A549 (cell line): ENCODE results near the gene PELI1. TPM values are rescaled to one million over a fixed set of nuclear protein-coding genes. Genes with fewer than 3 reads are reported as not detected.

Source experiments
- ATAC-seq, 2 experiments: fragments of 200-7000 bp in 1 of 2; fragments of >200 bp in 1 of 2; cut with Nextera tagmentation in 1 of 2; cut with Tn5 transposase in 1 of 2; 3 replicates each; pipeline versions ENCODE4 v1.8.0 to v1.9.1; 2018 to 2020; ENCODE audit warnings: mild to moderate bottlenecking in 1 of 2, moderate library complexity in 1 of 2
- CTCF ChIA-PET: fragments of 300-600 bp; sonication (Branson Sonifier 250); formaldehyde crosslinking; extraction: SDS; loops from one replicate; lab custom pipeline; 2021; ENCODE audit warnings: antibody characterized with exemption, inconsistent platforms; lab: Yijun Ruan, JAX
- POLR2A ChIA-PET: fragments of 350-600 bp; formaldehyde crosslinking; extraction: SDS; loops from one replicate; lab custom pipeline; 2021; ENCODE audit warnings: antibody characterized with exemption, inconsistent platforms; lab: Yijun Ruan, JAX
- DNase-seq, 2 experiments: peaks; one replicate each; pipeline versions ENCODE4 v3.0.0 to v3.0.0-alpha.2; 2011 to 2016; ENCODE audit warnings: low read depth in 1 of 2, low spot score in 1 of 2
- FAIRE-seq: peaks from 2 replicates; lab custom pipeline; 2011; peaks lifted over from hg19 to GRCh38; lab: Jason Lieb, UNC
- H3K27ac ChIP-seq, 2 experiments: fragments of >200 bp; sonication (Bioruptor Twin); formaldehyde crosslinking; 3 replicates each; pipeline ENCODE4 v1.5.1; 2016 to 2017
- H3K4me1 ChIP-seq: fragments of >200 bp; sonication (Bioruptor Twin); formaldehyde crosslinking; 3 replicates; pipeline ENCODE4 v1.6.1; 2016
- H3K4me2 ChIP-seq: fragments of >200 bp; sonication (Bioruptor Twin); formaldehyde crosslinking; 3 replicates; pipeline ENCODE4 v1.6.1; 2016
- H3K4me3 ChIP-seq: fragments of >200 bp; sonication (Bioruptor Twin); formaldehyde crosslinking; 3 replicates; pipeline ENCODE4 v1.5.1; 2016
- H3K9me3 ChIP-seq: fragments of >200 bp; sonication (Bioruptor Twin); formaldehyde crosslinking; 3 replicates; pipeline ENCODE4 v1.6.1; 2016
- BCL3 ChIP-seq: fragments of >200 bp; sonication (Bioruptor Twin); formaldehyde crosslinking; IDR thresholded peaks from 3 replicates; pipeline ENCODE4 v1.6.1; 2016
- CHD2 ChIP-seq: fragments of 150-350 bp; IDR thresholded peaks from 2 replicates; pipeline ENCODE4 v1.6.1; 2014; ENCODE audit warnings: low read length; ENCODE audit not compliant: partially characterized antibody
- CTCF ChIP-seq: fragments of >200 bp; sonication (Bioruptor Twin); formaldehyde crosslinking; IDR thresholded peaks from 3 replicates; pipeline ENCODE4 v1.5.1; 2016
- E2F6 ChIP-seq: IDR thresholded peaks from 2 replicates; pipeline ENCODE4 v1.6.1; 2012; ENCODE audit warnings: low read depth, borderline replicate concordance
- EHF ChIP-seq: fragments of 250-450 bp; sonication (Bioruptor Pico); IDR thresholded peaks from 2 replicates; pipeline ENCODE4 v1.5.0; 2020; ENCODE audit warnings: mild to moderate bottlenecking
- ESRRA ChIP-seq: fragments of 150-350 bp; IDR thresholded peaks from 2 replicates; pipeline ENCODE4 v1.6.1; 2014; ENCODE audit warnings: mild to moderate bottlenecking, low read length, borderline replicate concordance
- FOSB ChIP-seq: fragments of 250-450 bp; sonication (Bioruptor Pico); IDR thresholded peaks from 2 replicates; pipeline ENCODE4 v1.5.0; 2020; ENCODE audit warnings: mild to moderate bottlenecking, moderate library complexity
- FOSL2 ChIP-seq, 2 experiments: fragments of 450-650 bp in 1 of 2; fragments of >200 bp in 1 of 2; sonication (Bioruptor Twin) in 1 of 2; formaldehyde crosslinking; IDR thresholded peaks; 2 replicates each; pipeline versions ENCODE4 v1.5.0 to v1.6.1; 2016 to 2020; ENCODE audit warnings: mild to moderate bottlenecking in 1 of 2, moderate library complexity in 1 of 2
- GATA3 ChIP-seq: IDR thresholded peaks from 2 replicates; pipeline ENCODE4 v1.6.1; 2012; ENCODE audit warnings: borderline replicate concordance
- JUN ChIP-seq, 2 experiments: fragments of >200 bp; sonication (Bioruptor Twin); formaldehyde crosslinking; IDR thresholded peaks; 2 replicates in 1 of 2; 3 replicates in 1 of 2; pipeline ENCODE4 v1.6.1; 2016 to 2017
- JUNB ChIP-seq: fragments of >200 bp; sonication (Bioruptor Twin); formaldehyde crosslinking; IDR thresholded peaks from 2 replicates; pipeline ENCODE4 v1.6.1; 2016
- KDM5A ChIP-seq: fragments of 200-600 bp; sonication (generic); IDR thresholded peaks from 2 replicates; pipeline ENCODE4 v1.6.1; 2016; ENCODE audit warnings: antibody characterized with exemption, mild to moderate bottlenecking
- MAX ChIP-seq: IDR thresholded peaks from 2 replicates; pipeline ENCODE4 v1.6.1; 2012
- MYC ChIP-seq: IDR thresholded peaks from 2 replicates; pipeline ENCODE4 v1.6.1; 2012; ENCODE audit warnings: mild to moderate bottlenecking, inconsistent platforms, low read length, improper control_type of control experiment, borderline replicate concordance
- NFE2L2 ChIP-seq: fragments of 150-350 bp; conservative IDR thresholded peaks from 2 replicates; pipeline ENCODE4 v1.6.1; 2014; ENCODE audit warnings: low read length
- NR3C1 ChIP-seq: fragments of >200 bp; sonication (Bioruptor Twin); formaldehyde crosslinking; IDR thresholded peaks from 3 replicates; pipeline ENCODE4 v1.6.1; 2017
- PBX3 ChIP-seq: IDR thresholded peaks from 2 replicates; pipeline ENCODE4 v1.6.1; 2012
- POLR2AphosphoS2 ChIP-seq: conservative IDR thresholded peaks from 2 replicates; pipeline ENCODE4 v1.6.1; 2012; ENCODE audit warnings: low read length, improper control_type of control experiment, inconsistent platforms
- RAD21 ChIP-seq, 2 experiments: fragments of >200 bp in 1 of 2; sonication (Bioruptor Twin) in 1 of 2; formaldehyde crosslinking in 1 of 2; IDR thresholded peaks in 1 of 2; conservative IDR thresholded peaks in 1 of 2; 2 replicates in 1 of 2; 3 replicates in 1 of 2; pipeline ENCODE4 v1.6.1; 2012 to 2018; ENCODE audit warnings: inconsistent platforms in 1 of 2
- RNF2 ChIP-seq: fragments of 200-600 bp; sonication (generic); IDR thresholded peaks from 2 replicates; pipeline ENCODE4 v1.6.1; 2016; ENCODE audit warnings: low read depth, mild to moderate bottlenecking, antibody characterized with exemption, moderate library complexity, borderline replicate concordance
- SREBF2 ChIP-seq: fragments of 450-650 bp; IDR thresholded peaks from 2 replicates; pipeline ENCODE4 v1.6.1; 2014; ENCODE audit warnings: mild to moderate bottlenecking, moderate library complexity
- TFCP2L1 ChIP-seq: fragments of 250-450 bp; sonication (Bioruptor Pico); IDR thresholded peaks from 2 replicates; pipeline ENCODE4 v1.5.0; 2021; ENCODE audit warnings: mild to moderate bottlenecking
- TP53 ChIP-seq: fragments of 250-450 bp; sonication (Bioruptor Pico); IDR thresholded peaks from 2 replicates; pipeline ENCODE4 v1.5.0; 2021; ENCODE audit warnings: mild to moderate bottlenecking, moderate library complexity
- WGBS: methylation state at CpG from one replicate; pipeline ENCODE4 v1.1.6; 2017; ENCODE audit errors: missing lambda C conversion rate; 5-methylcytosine and 5-hydroxymethylcytosine counted together
- polyA plus RNA-seq, 4 experiments: library from polyadenylated mRNA; depleted of rRNA in 3 of 4; stranded (reverse); fragments of >200 nt; fragmentation: RNase III in 1 of 4; extraction: RNeasy Plus Mini Kit Qiagen cat#74134 plus additional on column Dnase treatment in 1 of 4; gene quantifications; 2 replicates in 3 of 4; 3 replicates in 1 of 4; pipeline ENCODE4 v1.2.3, GENCODE V29; 2011 to 2017

PELI1 gene
- polyA plus RNA-seq, 2 of the 4 experiments (the other 2 are of a cell fraction) = 2.1 to 5.1 TPM

- CTCF ChIA-PET = interaction anchor here (0.7 to 10.5 kb wide), 2 partner anchors 102 to 273 kb away, joined by 3 to 194 read pairs; no protein-coding TSS in a partner anchor
- 59% methylated on average over 4 of the region's 4 CpGs for WGBS
- Histone ChIP-seq H3K4me2 (no peak overlapping the region), H3K27ac (no peak overlapping the region), H3K4me1 (no peaks in the 10 kb centered on the region), H3K9me3 (no peaks in the 10 kb centered on the region), H3K4me3 (no peak overlapping the region)
- no peak for FAIRE-seq
- no peak for DNase-seq
- TF ChIP-seq JUNB (no peak), KDM5A (no peak), BCL3 (no peak), ESRRA (no peak), NR3C1 (no peak), RNF2 (no peak)
- ATAC-seq = no peak
- POLR2A ChIA-PET = no interaction called here
Measured at GRCh38 chr2:64054161-64054915, 89.9 kb downstream of the PELI1 start.

- Histone ChIP-seq H3K9me3 (no peaks in the 10 kb centered on the region), H3K4me2 (no peak overlapping the region), H3K4me3 (no peak overlapping the region), H3K27ac (no peak overlapping the region), H3K4me1 (no peaks in the 10 kb centered on the region)
- ATAC-seq (no peak), FAIRE-seq (no peak), DNase-seq (no peak)
- 83% methylated on average over 3 of the region's 3 CpGs for WGBS
- TF ChIP-seq GATA3 (no peak), FOSL2 (IDR thresholded peaks at IDR 0.05) (no peak), FOSL2 (CRISPR knock-in tag; IDR thresholded peaks at IDR 0.05) (no peak), SREBF2 (no peak), PBX3 (no peak), E2F6 (no peak), TFCP2L1 (CRISPR knock-in tag) (no peak), EHF (CRISPR knock-in tag) (no peak)
- ChIA-PET POLR2A (no interaction called here), CTCF (interaction anchor here (1.5 to 10.5 kb wide), 2 partner anchors 15 to 275 kb away, joined by 3 to 194 read pairs; no protein-coding TSS in a partner anchor)
Measured at GRCh38 chr2:64052463-64053241, 91.6 kb downstream of the PELI1 start.

GRCh38 chr2:64049633-64050220 lies 94.5 kb downstream of the PELI1 start:
- H3K4me2 ChIP-seq = no peak overlapping the region
- no peaks in the 10 kb centered on the region for H3K9me3 ChIP-seq
- FAIRE-seq (peak; percentile 13), ATAC-seq (peak; percentile 95 to 96), DNase-seq (peak; percentile 47 to 65)
- H3K27ac ChIP-seq = no peak overlapping the region
- ChIA-PET CTCF (interaction anchor here (0.6 to 10.5 kb wide), 65 partner anchors 8 to 983 kb away, joined by 3 to 194 read pairs (median 4); no protein-coding TSS in a partner anchor), POLR2A (interaction anchor here (0.6 to 1.0 kb wide), 2 partner anchors 278 to 404 kb away, joined by 4 to 6 read pairs; partner anchors contain the start of gene LGALSL)
- no peak overlapping the region for H3K4me3 ChIP-seq
- 9% methylated on average over 3 of the region's 3 CpGs for WGBS
- no peaks in the 10 kb centered on the region for H3K4me1 ChIP-seq
- no peak for TF ChIP-seq POLR2AphosphoS2
- TF ChIP-seq RAD21 (conservative IDR thresholded peaks at IDR 0.05 in 1 of 2, IDR thresholded peaks at IDR 0.05 in 1 of 2) = peak; percentile 95 to 96
- TF ChIP-seq FOSB = no peak
- no peak for TF ChIP-seq NFE2L2
- TF ChIP-seq JUN (IDR thresholded peaks at IDR 0.05) = no peak
- TF ChIP-seq TP53 = no peak
- no peak for TF ChIP-seq MAX
- TF ChIP-seq CTCF = peak; percentile 97
- TF ChIP-seq CHD2 = no peak
- TF ChIP-seq PBX3 = no peak
- no peak for TF ChIP-seq JUNB
- no peak for TF ChIP-seq MYC
